Astrocyte (in vitro differentiated cells and primary cell): Measurements from ENCODE around the gene PTPN13. TPM values are rescaled to one million over a fixed set of nuclear protein-coding genes. Genes with fewer than 3 reads are reported as not detected.

ENCODE experiments used
- DNase-seq: peaks from one replicate; pipeline ENCODE4 v3.0.0-alpha.2; 2010; ENCODE audit warnings: low read depth
- FAIRE-seq: peaks from 2 replicates; lab custom pipeline; 2011; peaks lifted over from hg19 to GRCh38; lab: Jason Lieb, UNC
- H2AFZ ChIP-seq: 2 replicates; pipeline ENCODE4 v1.6.0; 2012; ENCODE audit warnings: low read depth, low read length, inconsistent platforms
- H3K27ac ChIP-seq: 2 replicates; pipeline ENCODE4 v1.5.1; 2011; ENCODE audit warnings: low read depth, low read length, inconsistent platforms
- H3K27me3 ChIP-seq: 2 replicates; pipeline ENCODE4 v1.6.0; 2011; ENCODE audit warnings: low read length, inconsistent platforms; ENCODE audit not compliant: insufficient read depth
- H3K36me3 ChIP-seq: 2 replicates; pipeline ENCODE4 v1.5.1; 2011; ENCODE audit warnings: low read length, inconsistent platforms; ENCODE audit not compliant: insufficient read depth
- H3K4me1 ChIP-seq: 2 replicates; pipeline ENCODE4 v1.5.1; 2011; ENCODE audit warnings: low read length, inconsistent platforms; ENCODE audit not compliant: insufficient read depth
- H3K4me2 ChIP-seq: 2 replicates; pipeline ENCODE4 v1.6.0; 2012; ENCODE audit warnings: low read length, inconsistent platforms
- H3K4me3 ChIP-seq: 2 replicates; pipeline ENCODE4 v1.5.1; 2011; ENCODE audit warnings: low read depth, mild to moderate bottlenecking, low read length, inconsistent platforms; ENCODE audit not compliant: insufficient read depth
- H3K79me2 ChIP-seq: 2 replicates; pipeline ENCODE4 v1.6.0; 2012; ENCODE audit warnings: mild to moderate bottlenecking, low read length, inconsistent platforms; ENCODE audit not compliant: insufficient read depth
- H3K9ac ChIP-seq: 2 replicates; pipeline ENCODE4 v1.6.0; 2012; ENCODE audit warnings: mild to moderate bottlenecking, low read length, inconsistent platforms
- H3K9me3 ChIP-seq: 2 replicates; pipeline ENCODE4 v1.5.1; 2012; ENCODE audit warnings: low read depth, mild to moderate bottlenecking, low read length, inconsistent platforms; ENCODE audit not compliant: insufficient read depth
- H4K20me1 ChIP-seq: 2 replicates; pipeline ENCODE4 v1.6.0; 2012; ENCODE audit warnings: low read length, inconsistent platforms; ENCODE audit not compliant: insufficient read depth
- H3K27ac Mint-ChIP-seq: one replicate; pipeline ENCODE4 v1.8.0; 2021; ENCODE audit warnings: mild to moderate bottlenecking, mixed read lengths; ENCODE audit not compliant: unreplicated experiment
- H3K27me3 Mint-ChIP-seq: one replicate; pipeline ENCODE4 v1.8.0; 2021; ENCODE audit warnings: low read depth, mixed read lengths; ENCODE audit not compliant: unreplicated experiment
- H3K36me3 Mint-ChIP-seq: one replicate; pipeline ENCODE4 v1.8.0; 2021; ENCODE audit warnings: low read depth, mixed read lengths; ENCODE audit not compliant: unreplicated experiment
- H3K4me1 Mint-ChIP-seq: one replicate; pipeline ENCODE4 v1.8.0; 2021; ENCODE audit warnings: low read depth, mixed read lengths; ENCODE audit not compliant: unreplicated experiment
- H3K4me3 Mint-ChIP-seq: one replicate; pipeline ENCODE4 v1.8.0; 2021; ENCODE audit warnings: mild to moderate bottlenecking, moderate library complexity, mixed read lengths; ENCODE audit not compliant: unreplicated experiment
- H3K9me3 Mint-ChIP-seq: one replicate; pipeline ENCODE4 v1.8.0; 2021; ENCODE audit warnings: mild to moderate bottlenecking, mixed read lengths; ENCODE audit not compliant: unreplicated experiment
- EZH2 ChIP-seq: IDR thresholded peaks from 2 replicates; pipeline ENCODE4 v1.6.1; 2012; ENCODE audit warnings: mild to moderate bottlenecking, low read length, inconsistent platforms; ENCODE audit not compliant: insufficient read depth
- total RNA-seq: library from RNA; stranded (reverse); gene quantifications from 2 replicates; pipeline ENCODE4 v1.2.1, GENCODE V29; 2021
- TF ChIP-seq, protein P1 (sequence below): IDR thresholded peaks from 2 replicates; pipeline ENCODE4 v1.5.1; 2011; ENCODE audit warnings: low read depth, mild to moderate bottlenecking, inconsistent platforms, low read length, moderate library complexity; ENCODE audit not compliant: insufficient read depth

PTPN13 gene
- total RNA-seq, 1 donor from 2014 or later: 46.2 TPM

DNA sequence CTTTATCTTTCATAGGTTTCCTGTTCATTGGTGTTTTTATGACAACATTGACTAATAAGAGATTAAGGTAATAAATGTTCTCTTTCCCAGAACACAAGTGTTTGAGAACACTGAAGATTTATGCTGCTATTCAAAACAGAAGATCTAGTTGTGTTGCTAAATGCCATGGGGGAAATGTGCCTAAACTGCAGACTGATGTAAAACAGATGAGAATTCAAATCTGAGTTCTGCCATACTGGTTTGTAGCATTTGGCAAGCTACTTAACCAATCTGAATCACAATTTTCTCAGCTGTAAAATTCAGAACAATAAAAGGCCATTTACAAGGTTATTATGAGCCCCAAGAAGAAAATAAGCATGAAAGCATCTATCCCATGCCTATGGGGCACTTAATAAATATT is 252.8 kb downstream of the PTPN13 start:
- Histone ChIP-seq H3K9ac (no peak overlapping the region), H2AFZ (no peak overlapping the region), H4K20me1 (no peaks in the 10 kb centered on the region), H3K79me2 (no peaks in the 10 kb centered on the region), H3K9me3 (no peaks in the 10 kb centered on the region), H3K36me3 (no peaks in the 10 kb centered on the region), H3K4me1 (no peaks in the 10 kb centered on the region), H3K27me3 (no peaks in the 10 kb centered on the region), H3K4me2 (no peak overlapping the region), H3K27ac (no peak overlapping the region), H3K4me3 (no peak overlapping the region)
- H3K27me3 Mint-ChIP-seq: peaks cover 4% of the 10 kb centered on the region
- no peak overlapping the region for H3K4me3 Mint-ChIP-seq
- no peak overlapping the region for H3K27ac Mint-ChIP-seq
- FAIRE-seq: no peak
- peaks cover 3% of the 10 kb centered on the region for H3K36me3 Mint-ChIP-seq
- H3K4me1 Mint-ChIP-seq: peaks cover 4% of the 10 kb centered on the region
- peaks cover 3% of the 10 kb centered on the region for H3K9me3 Mint-ChIP-seq
- TF ChIP-seq, protein P1, sequence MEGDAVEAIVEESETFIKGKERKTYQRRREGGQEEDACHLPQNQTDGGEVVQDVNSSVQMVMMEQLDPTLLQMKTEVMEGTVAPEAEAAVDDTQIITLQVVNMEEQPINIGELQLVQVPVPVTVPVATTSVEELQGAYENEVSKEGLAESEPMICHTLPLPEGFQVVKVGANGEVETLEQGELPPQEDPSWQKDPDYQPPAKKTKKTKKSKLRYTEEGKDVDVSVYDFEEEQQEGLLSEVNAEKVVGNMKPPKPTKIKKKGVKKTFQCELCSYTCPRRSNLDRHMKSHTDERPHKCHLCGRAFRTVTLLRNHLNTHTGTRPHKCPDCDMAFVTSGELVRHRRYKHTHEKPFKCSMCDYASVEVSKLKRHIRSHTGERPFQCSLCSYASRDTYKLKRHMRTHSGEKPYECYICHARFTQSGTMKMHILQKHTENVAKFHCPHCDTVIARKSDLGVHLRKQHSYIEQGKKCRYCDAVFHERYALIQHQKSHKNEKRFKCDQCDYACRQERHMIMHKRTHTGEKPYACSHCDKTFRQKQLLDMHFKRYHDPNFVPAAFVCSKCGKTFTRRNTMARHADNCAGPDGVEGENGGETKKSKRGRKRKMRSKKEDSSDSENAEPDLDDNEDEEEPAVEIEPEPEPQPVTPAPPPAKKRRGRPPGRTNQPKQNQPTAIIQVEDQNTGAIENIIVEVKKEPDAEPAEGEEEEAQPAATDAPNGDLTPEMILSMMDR: no peak
- TF ChIP-seq EZH2: no peak
- peak; percentile 41 for DNase-seq

DNA sequence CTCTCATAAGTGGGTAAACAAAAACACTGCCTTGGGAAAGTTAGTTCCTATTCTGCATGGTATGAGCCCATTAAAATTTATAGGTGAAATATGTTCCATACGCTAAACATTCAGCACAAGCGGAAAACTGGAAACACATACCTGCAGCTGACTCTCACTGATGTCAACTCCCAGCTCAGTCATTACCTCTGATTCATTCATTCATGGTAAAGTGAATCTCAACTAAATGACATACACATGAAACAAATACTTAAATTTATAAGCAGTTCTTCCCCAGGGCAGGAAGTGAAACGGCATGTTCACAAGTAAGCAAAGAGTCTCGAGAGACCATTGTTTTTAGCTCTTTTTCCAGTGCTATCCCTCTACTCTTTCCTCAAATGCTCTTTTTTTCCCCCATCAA is 253.5 kb downstream of the PTPN13 start:
- no peaks in the 10 kb centered on the region for H4K20me1 ChIP-seq

DNA sequence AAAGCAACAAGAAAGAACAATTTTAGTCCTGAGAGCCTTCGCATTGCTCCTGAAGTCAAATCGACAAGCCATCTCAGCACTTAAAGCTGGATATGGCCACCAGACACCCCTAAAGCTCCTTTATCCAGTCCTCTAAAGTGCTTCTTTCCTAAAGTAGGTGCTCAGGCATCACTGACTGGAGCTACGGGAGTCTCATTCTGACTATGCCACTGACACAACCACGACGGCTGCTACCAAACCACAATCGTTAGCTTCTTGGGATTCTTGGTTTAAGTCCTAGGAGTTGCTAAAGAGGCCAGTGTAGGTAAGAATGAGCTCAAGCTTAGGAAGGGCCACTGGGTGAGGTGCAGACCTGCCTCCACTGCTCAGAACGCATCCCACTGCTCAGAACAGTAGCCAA is 254.0 kb downstream of the PTPN13 start:
- no peak for TF ChIP-seq EZH2
- TF ChIP-seq, protein P1: no peak
- no peak overlapping the region for H2AFZ ChIP-seq
- FAIRE-seq (no peak), DNase-seq (peak; percentile 62)
- Mint-ChIP-seq H3K36me3 (peaks cover 3% of the 10 kb centered on the region), H3K4me3 (no peak overlapping the region), H3K4me1 (peaks cover 4% of the 10 kb centered on the region), H3K27me3 (peaks cover 4% of the 10 kb centered on the region), H3K27ac (peak overlapping the region; percentile 41), H3K9me3 (peaks cover 1% of the 10 kb centered on the region)
- no peak overlapping the region for H3K4me2 ChIP-seq
- H3K9ac ChIP-seq: no peak overlapping the region
- no peaks in the 10 kb centered on the region for H3K4me1 ChIP-seq
- H3K9me3 ChIP-seq: no peaks in the 10 kb centered on the region
- no peak overlapping the region for H3K4me3 ChIP-seq
- no peak overlapping the region for H3K27ac ChIP-seq
- H3K36me3 ChIP-seq: no peaks in the 10 kb centered on the region
- H4K20me1 ChIP-seq: no peaks in the 10 kb centered on the region
- H3K79me2 ChIP-seq: no peaks in the 10 kb centered on the region
- no peaks in the 10 kb centered on the region for H3K27me3 ChIP-seq

More for the DNA sequence above, 253.5 kb downstream of the PTPN13 start:
- H3K9me3 ChIP-seq: no peaks in the 10 kb centered on the region
- Mint-ChIP-seq H3K27ac (no peak overlapping the region), H3K9me3 (peaks cover 3% of the 10 kb centered on the region), H3K4me3 (no peak overlapping the region), H3K4me1 (peaks cover 4% of the 10 kb centered on the region), H3K27me3 (peaks cover 4% of the 10 kb centered on the region), H3K36me3 (peaks cover 3% of the 10 kb centered on the region)
- no peaks in the 10 kb centered on the region for H3K36me3 ChIP-seq
- FAIRE-seq (no peak), DNase-seq (no peak)
- no peaks in the 10 kb centered on the region for H3K4me1 ChIP-seq
- TF ChIP-seq, protein P1: no peak
- TF ChIP-seq EZH2: no peak
- H3K9ac ChIP-seq: no peak overlapping the region
- no peak overlapping the region for H3K4me3 ChIP-seq
- H3K79me2 ChIP-seq: no peaks in the 10 kb centered on the region
- no peak overlapping the region for H3K27ac ChIP-seq
- H2AFZ ChIP-seq: no peak overlapping the region
- H3K4me2 ChIP-seq: no peak overlapping the region
- no peaks in the 10 kb centered on the region for H3K27me3 ChIP-seq
